ENCODE data around the gene MYO7A. TPM values are rescaled to one million over a fixed set of nuclear protein-coding genes. Genes with fewer than 3 reads are reported as not detected.

The MYO7A gene
- total RNA-seq, 1 donor from 2014 or later = 6.3 TPM

DNA sequence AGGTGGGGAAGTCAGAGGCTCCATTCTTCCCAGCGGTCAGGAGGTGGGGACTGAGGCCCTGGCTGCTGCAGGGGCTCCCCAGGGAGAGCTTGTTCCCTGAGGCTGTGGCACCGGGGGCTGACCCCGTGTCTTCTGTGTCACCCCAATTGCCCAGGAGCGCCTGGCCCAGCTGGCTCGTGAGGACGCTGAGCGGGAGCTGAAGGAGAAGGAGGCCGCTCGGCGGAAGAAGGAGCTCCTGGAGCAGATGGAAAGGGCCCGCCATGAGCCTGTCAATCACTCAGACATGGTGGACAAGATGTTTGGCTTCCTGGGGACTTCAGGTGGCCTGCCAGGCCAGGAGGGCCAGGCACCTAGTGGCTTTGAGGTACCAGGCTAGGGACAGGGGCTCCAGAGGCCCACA is 53.2 kb downstream of the MYO7A start:
- no peak overlapping the region for H3K27ac ChIP-seq (ENCODE audit: low read depth, low read length)
- H3K4me1 ChIP-seq (ENCODE audit: control insufficient read depth in 3 of 3, insufficient read depth in 3 of 3, low read length in 3 of 3) = peaks cover 6 to 9% (median 6%) of the 10 kb centered on the region in 3 donors
- H3K4me3 ChIP-seq (ENCODE audit: low read length in 3 of 3) = no peak overlapping the region
- no peak overlapping the region for H3K9ac ChIP-seq (ENCODE audit: low read depth in 1 of 3, low read length in 3 of 3)
- H3K9me3 ChIP-seq (ENCODE audit: control insufficient read depth in 3 of 3, low read length in 3 of 3) = no peaks in the 10 kb centered on the region
- H3K27me3 ChIP-seq (ENCODE audit: control insufficient read depth in 3 of 3, insufficient read depth in 3 of 3, low read length in 3 of 3) = no peaks in the 10 kb centered on the region
- H3K36me3 ChIP-seq (ENCODE audit: control insufficient read depth in 3 of 3, insufficient read depth in 3 of 3, low read length in 3 of 3) = no peaks in the 10 kb centered on the region

- Histone ChIP-seq H3K9me3 (ENCODE audit: control insufficient read depth in 3 of 3, low read length in 3 of 3) (no peaks in the 10 kb centered on the region), H3K4me3 (ENCODE audit: low read length in 3 of 3) (no peak overlapping the region), H3K27me3 (ENCODE audit: control insufficient read depth in 3 of 3, insufficient read depth in 3 of 3, low read length in 3 of 3) (no peaks in the 10 kb centered on the region), H3K4me1 (ENCODE audit: control insufficient read depth in 3 of 3, insufficient read depth in 3 of 3, low read length in 3 of 3) (peaks cover 6 to 9% (median 6%) of the 10 kb centered on the region in 3 donors), H3K36me3 (ENCODE audit: control insufficient read depth in 3 of 3, insufficient read depth in 3 of 3, low read length in 3 of 3) (no peaks in the 10 kb centered on the region), H3K9ac (ENCODE audit: low read depth in 1 of 3, low read length in 3 of 3) (no peak overlapping the region), H3K27ac (ENCODE audit: low read depth, low read length) (no peak overlapping the region)
Observed at GRCh38 chr11:77181799-77182541, 53.9 kb downstream of the MYO7A start.

DNA sequence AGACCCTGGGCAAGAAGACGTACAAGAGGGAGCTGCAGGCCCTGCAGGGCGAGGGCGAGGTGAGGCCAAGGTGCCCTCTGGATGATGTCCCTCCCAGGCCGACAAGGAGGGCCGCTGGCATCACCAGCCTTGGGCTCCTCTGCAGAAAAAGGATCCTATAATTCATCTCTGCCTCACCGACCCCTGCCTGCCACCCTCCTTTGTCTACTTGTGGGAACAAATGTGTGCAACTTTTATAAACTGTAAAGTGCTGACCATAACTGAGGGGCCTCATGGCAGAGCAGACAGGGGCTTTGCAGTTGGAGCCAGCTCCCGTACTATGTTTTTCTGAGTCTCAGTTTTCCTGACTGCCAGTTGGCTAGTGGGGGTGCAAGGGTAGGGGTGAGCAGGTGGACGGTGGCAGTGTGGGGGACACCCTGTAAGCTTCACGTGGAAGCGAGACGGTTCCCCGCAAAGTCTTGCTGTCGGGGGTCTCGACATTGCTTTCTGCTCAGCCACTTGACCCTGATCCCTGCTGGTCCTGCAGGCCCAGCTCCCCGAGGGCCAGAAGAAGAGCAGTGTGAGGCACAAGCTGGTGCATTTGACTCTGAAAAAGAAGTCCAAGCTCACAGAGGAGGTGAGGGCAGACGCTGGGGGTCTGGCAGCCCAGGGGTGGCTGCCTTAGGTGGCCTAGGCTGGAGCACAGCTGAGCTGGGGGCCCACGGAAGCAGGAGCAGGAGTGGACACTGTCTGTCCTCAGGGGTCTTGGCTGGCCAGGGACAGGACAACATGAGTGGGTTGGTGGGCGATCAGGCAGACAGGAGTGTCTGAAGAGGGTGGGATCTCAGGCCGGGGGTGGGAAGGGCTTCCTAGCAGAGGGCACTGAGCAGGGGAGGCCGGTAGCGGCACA is 54.7 kb downstream of the MYO7A start:
- H3K9ac ChIP-seq (ENCODE audit: low read depth in 1 of 3, low read length in 3 of 3) = no peak overlapping the region
- no peak overlapping the region for H3K27ac ChIP-seq (ENCODE audit: low read depth, low read length)
- peaks cover 6 to 9% (median 6%) of the 10 kb centered on the region in 3 donors for H3K4me1 ChIP-seq (ENCODE audit: control insufficient read depth in 3 of 3, insufficient read depth in 3 of 3, low read length in 3 of 3)
- no peaks in the 10 kb centered on the region for H3K27me3 ChIP-seq (ENCODE audit: control insufficient read depth in 3 of 3, insufficient read depth in 3 of 3, low read length in 3 of 3)
- no peaks in the 10 kb centered on the region for H3K9me3 ChIP-seq (ENCODE audit: control insufficient read depth in 3 of 3, low read length in 3 of 3)
- H3K4me3 ChIP-seq (ENCODE audit: low read length in 3 of 3) = no peak overlapping the region
- H3K36me3 ChIP-seq (ENCODE audit: control insufficient read depth in 3 of 3, insufficient read depth in 3 of 3, low read length in 3 of 3) = no peaks in the 10 kb centered on the region

- Histone ChIP-seq H3K9me3 (ENCODE audit: control insufficient read depth in 3 of 3, low read length in 3 of 3) (no peaks in the 10 kb centered on the region), H3K27ac (ENCODE audit: low read depth, low read length) (no peak overlapping the region), H3K9ac (ENCODE audit: low read depth in 1 of 3, low read length in 3 of 3) (no peak overlapping the region), H3K4me3 (ENCODE audit: low read length in 3 of 3) (no peak overlapping the region), H3K27me3 (ENCODE audit: control insufficient read depth in 3 of 3, insufficient read depth in 3 of 3, low read length in 3 of 3) (no peaks in the 10 kb centered on the region), H3K4me1 (ENCODE audit: control insufficient read depth in 3 of 3, insufficient read depth in 3 of 3, low read length in 3 of 3) (peaks cover 6 to 9% (median 6%) of the 10 kb centered on the region in 3 donors), H3K36me3 (ENCODE audit: control insufficient read depth in 3 of 3, insufficient read depth in 3 of 3, low read length in 3 of 3) (no peaks in the 10 kb centered on the region)
Observed at GRCh38 chr11:77183431-77183984, 55.5 kb downstream of the MYO7A start.

GRCh38 chr11:77184136-77184860 is 56.3 kb downstream of the MYO7A start:
- peaks cover under 1 to 4% (median 2%) of the 10 kb centered on the region in 3 donors for H3K4me1 ChIP-seq (ENCODE audit: control insufficient read depth in 3 of 3, insufficient read depth in 3 of 3, low read length in 3 of 3)
- no peaks in the 10 kb centered on the region for H3K9me3 ChIP-seq (ENCODE audit: control insufficient read depth in 3 of 3, low read length in 3 of 3)
- no peaks in the 10 kb centered on the region for H3K27me3 ChIP-seq (ENCODE audit: control insufficient read depth in 3 of 3, insufficient read depth in 3 of 3, low read length in 3 of 3)
- H3K9ac ChIP-seq (ENCODE audit: low read depth in 1 of 3, low read length in 3 of 3) = no peak overlapping the region
- no peak overlapping the region for H3K4me3 ChIP-seq (ENCODE audit: low read length in 3 of 3)
- H3K27ac ChIP-seq (ENCODE audit: low read depth, low read length) = no peak overlapping the region
- H3K36me3 ChIP-seq (ENCODE audit: control insufficient read depth in 3 of 3, insufficient read depth in 3 of 3, low read length in 3 of 3) = no peaks in the 10 kb centered on the region

GRCh38 chr11:77186302-77186701 is 58.3 kb downstream of the MYO7A start:
- H3K36me3 ChIP-seq (ENCODE audit: control insufficient read depth in 3 of 3, insufficient read depth in 3 of 3, low read length in 3 of 3) = peaks cover 0 to 2% (median 0%) of the 10 kb centered on the region in 3 donors
- no peak overlapping the region for H3K4me3 ChIP-seq (ENCODE audit: low read length in 3 of 3)
- H3K27me3 ChIP-seq (ENCODE audit: control insufficient read depth in 3 of 3, insufficient read depth in 3 of 3, low read length in 3 of 3) = no peaks in the 10 kb centered on the region
- H3K4me1 ChIP-seq (ENCODE audit: control insufficient read depth in 3 of 3, insufficient read depth in 3 of 3, low read length in 3 of 3) = no peaks in the 10 kb centered on the region
- no peaks in the 10 kb centered on the region for H3K9me3 ChIP-seq (ENCODE audit: control insufficient read depth in 3 of 3, low read length in 3 of 3)
- H3K9ac ChIP-seq (ENCODE audit: low read depth in 1 of 3, low read length in 3 of 3) = no peak overlapping the region
- H3K27ac ChIP-seq (ENCODE audit: low read depth, low read length) = no peak overlapping the region

GRCh38 chr11:77187111-77187750 is 59.2 kb downstream of the MYO7A start:
- Histone ChIP-seq H3K9me3 (ENCODE audit: control insufficient read depth in 3 of 3, low read length in 3 of 3) (no peaks in the 10 kb centered on the region), H3K9ac (ENCODE audit: low read depth in 1 of 3, low read length in 3 of 3) (no peak overlapping the region), H3K4me3 (ENCODE audit: low read length in 3 of 3) (no peak overlapping the region), H3K27me3 (ENCODE audit: control insufficient read depth in 3 of 3, insufficient read depth in 3 of 3, low read length in 3 of 3) (no peaks in the 10 kb centered on the region), H3K27ac (ENCODE audit: low read depth, low read length) (no peak overlapping the region), H3K4me1 (ENCODE audit: control insufficient read depth in 3 of 3, insufficient read depth in 3 of 3, low read length in 3 of 3) (no peaks in the 10 kb centered on the region), H3K36me3 (ENCODE audit: control insufficient read depth in 3 of 3, insufficient read depth in 3 of 3, low read length in 3 of 3) (peaks cover 0 to 2% (median 0%) of the 10 kb centered on the region in 3 donors)

GRCh38 chr11:77187776-77188632 is 60.0 kb downstream of the MYO7A start:
- Histone ChIP-seq H3K4me1 (ENCODE audit: control insufficient read depth in 3 of 3, insufficient read depth in 3 of 3, low read length in 3 of 3) (no peaks in the 10 kb centered on the region), H3K27ac (ENCODE audit: low read depth, low read length) (no peak overlapping the region), H3K4me3 (ENCODE audit: low read length in 3 of 3) (no peak overlapping the region), H3K9ac (ENCODE audit: low read depth in 1 of 3, low read length in 3 of 3) (no peak overlapping the region), H3K27me3 (ENCODE audit: control insufficient read depth in 3 of 3, insufficient read depth in 3 of 3, low read length in 3 of 3) (no peaks in the 10 kb centered on the region), H3K36me3 (ENCODE audit: control insufficient read depth in 3 of 3, insufficient read depth in 3 of 3, low read length in 3 of 3) (peaks cover 0 to 2% (median 0%) of the 10 kb centered on the region in 3 donors), H3K9me3 (ENCODE audit: control insufficient read depth in 3 of 3, low read length in 3 of 3) (no peaks in the 10 kb centered on the region)
